Right lobe of liver (tissue), 6 donors: Measurements from ENCODE around the gene HELZ. TPM values are rescaled to one million over a fixed set of nuclear protein-coding genes. Genes with fewer than 3 reads are reported as not detected.

Source experiments
- ATAC-seq, 4 donors: fragments of 200-7000 bp; cut with Tn5 transposase; one replicate each; pipeline ENCODE4 v1.9.1; 2020; ENCODE audit warnings: mild to moderate bottlenecking in 4 of 4, moderate library complexity in 4 of 4
- DNase-seq, 3 donors: peaks; one replicate each; pipeline ENCODE4 v3.0.0-alpha.2; 2020
- H3K27ac ChIP-seq, 3 donors: fragments of 200-600 bp; one replicate each; pipeline ENCODE4 v1.8.0; 2022
- H3K27me3 ChIP-seq, 2 donors: fragments of 200-600 bp; one replicate each; pipeline ENCODE4 v1.8.0; 2022
- H3K36me3 ChIP-seq, 4 donors: fragments of 200-600 bp; sonication (generic) in 1 of 4; one replicate each; pipeline versions ENCODE4 v1.5.1 to v1.8.0; 2017 to 2022; ENCODE audit warnings: control low read depth in 1 of 4
- H3K4me1 ChIP-seq, 4 donors: fragments of 200-600 bp; sonication (generic) in 1 of 4; one replicate each; pipeline versions ENCODE4 v1.5.1 to v1.8.0; 2017 to 2022; ENCODE audit warnings: control low read depth in 1 of 4
- H3K4me3 ChIP-seq, 3 donors: fragments of 200-600 bp; one replicate each; pipeline ENCODE4 v1.8.0; 2022
- H3K9me3 ChIP-seq, 4 donors: fragments of 200-600 bp; sonication (generic) in 1 of 4; one replicate each; pipeline versions ENCODE4 v1.5.1 to v1.8.0; 2017 to 2022; ENCODE audit warnings: control low read depth in 1 of 4
- CTCF ChIP-seq, 4 donors: fragments of 200-600 bp in 3 of 4; fragments of 450-650 bp in 1 of 4; IDR thresholded peaks; one replicate each; pipeline versions ENCODE4 v1.5.1 to v1.8.0; 2016 to 2022; ENCODE audit warnings: antibody characterized with exemption in 4 of 4, mild to moderate bottlenecking in 2 of 4
- POLR2A ChIP-seq: fragments of 450-650 bp; IDR thresholded peaks from one replicate; pipeline ENCODE4 v1.6.1; 2017; ENCODE audit warnings: antibody characterized with exemption, mild to moderate bottlenecking
- WGBS: methylation state at CpG from one replicate; pipeline ENCODE4 v1.1.6; 2018; ENCODE audit warnings: low coverage, low lambda C conversion rate; ENCODE audit not compliant: insufficient coverage; ENCODE audit errors: missing lambda C conversion rate; 5-methylcytosine and 5-hydroxymethylcytosine counted together
- intact Hi-C, 2 donors: fragments of 100-400 bp; cut with DNase I; formaldehyde crosslinking; loops; one replicate each; pipeline versions ENCODE4 v1.11.2 to v1.14.1; 2022
- total RNA-seq, 6 experiments: library from RNA; depleted of rRNA in 2 of 6; stranded (reverse); fragments of >200 nt in 2 of 6; fragmentation: NEBNext Ultra II Directional in 3 of 6; extraction: Animal tissue kit (Norgen Biotek cat#: 25700) in 3 of 6; gene quantifications; one replicate each; pipeline versions ENCODE4 v1.1.0 to v1.2.4, GENCODE V29; 2016 to 2023
- donor health status: DM: no; HTN: yes; CAD: no.
- donor health status: DM: no; HTN: no; CAD: no.
- donor health status: DM: no; HTN: no; CAD: no.
- donor health status: DM: no; HTN: yes; CAD: no.
- donor health status: DM: no; HTN: yes; CAD: no.

The HELZ gene
- total RNA-seq, 6 experiments from 2014 or later, result 24.2 to 33.6 (median 30.9) TPM

GRCh38 chr17:67032382-67032781, 212.6 kb downstream of the HELZ start:
- Histone ChIP-seq H3K27me3 (no peaks in the 10 kb centered on the region), H3K27ac (no peak overlapping the region), H3K4me3 (no peak overlapping the region), H3K36me3 (no peaks in the 10 kb centered on the region), H3K9me3 (no peaks in the 10 kb centered on the region), H3K4me1 (no peaks in the 10 kb centered on the region)
- no peak for ATAC-seq
- intact Hi-C loops, result no loop called here
- DNase-seq, result no peak
- 83% methylated on average over 1 of the region's 14 CpGs for WGBS
- TF ChIP-seq POLR2A (no peak), CTCF (IDR thresholded peaks at IDR 0.05) (no peak)

GRCh38 chr17:67030641-67031040, 214.4 kb downstream of the HELZ start:
- WGBS, result 80% methylated on average over 2 of the region's 21 CpGs
- no peak overlapping the region for H3K4me3 ChIP-seq
- no peaks in the 10 kb centered on the region for H3K27me3 ChIP-seq
- no peak overlapping the region for H3K27ac ChIP-seq
- TF ChIP-seq CTCF (IDR thresholded peaks at IDR 0.05) (no peak), POLR2A (no peak)
- ATAC-seq (no peak), DNase-seq (no peak)
- intact Hi-C loops, result no loop called here
- no peaks in the 10 kb centered on the region for H3K36me3 ChIP-seq
- H3K4me1 ChIP-seq, result no peaks in the 10 kb centered on the region
- H3K9me3 ChIP-seq, result no peaks in the 10 kb centered on the region

- TF ChIP-seq CTCF (IDR thresholded peaks at IDR 0.05), result no peak
- TF ChIP-seq POLR2A, result no peak
- H3K9me3 ChIP-seq, result no peaks in the 10 kb centered on the region
- intact Hi-C loops, result no loop called here
- no peak for ATAC-seq
- no peaks in the 10 kb centered on the region for H3K27me3 ChIP-seq
- H3K4me1 ChIP-seq, result no peaks in the 10 kb centered on the region
- 75% methylated on average over 2 of the region's 12 CpGs for WGBS
- H3K4me3 ChIP-seq, result no peak overlapping the region
- no peak overlapping the region for H3K27ac ChIP-seq
- H3K36me3 ChIP-seq, result no peaks in the 10 kb centered on the region
- DNase-seq, result no peak
Measured at GRCh38 chr17:67027031-67027628, 217.9 kb downstream of the HELZ start.

GRCh38 chr17:67026341-67026740, 218.7 kb downstream of the HELZ start:
- Histone ChIP-seq H3K4me1 (no peaks in the 10 kb centered on the region), H3K27me3 (no peaks in the 10 kb centered on the region), H3K36me3 (no peaks in the 10 kb centered on the region), H3K27ac (no peak overlapping the region), H3K9me3 (no peaks in the 10 kb centered on the region), H3K4me3 (no peak overlapping the region)
- ATAC-seq (no peak), DNase-seq (no peak)
- TF ChIP-seq CTCF (IDR thresholded peaks at IDR 0.05) (no peak), POLR2A (no peak)
- WGBS, result 83% methylated on average over 1 of the region's 2 CpGs
- intact Hi-C loops, result no loop called here
